IPS-18a (cell line): ENCODE measurements around the gene PHLDA2.

Source experiments
- H3K27ac ChIP-seq: one replicate; pipeline ENCODE4 v1.5.1; 2013; ENCODE audit warnings: low read length
- H3K27me3 ChIP-seq: one replicate; pipeline ENCODE4 v1.6.1; 2013; ENCODE audit warnings: mild to moderate bottlenecking, low read length; ENCODE audit not compliant: control insufficient read depth, insufficient read depth
- H3K36me3 ChIP-seq: one replicate; pipeline ENCODE4 v1.6.1; 2013; ENCODE audit warnings: low read depth, low read length; ENCODE audit not compliant: control insufficient read depth
- H3K4me1 ChIP-seq: one replicate; pipeline ENCODE4 v1.6.1; 2013; ENCODE audit warnings: low read depth, low read length; ENCODE audit not compliant: control insufficient read depth
- H3K4me3 ChIP-seq: one replicate; pipeline ENCODE4 v1.5.1; 2013; ENCODE audit warnings: low read length
- H3K9ac ChIP-seq: one replicate; pipeline ENCODE4 v1.6.1; 2013; ENCODE audit warnings: mild to moderate bottlenecking, low read length, moderate library complexity
- H3K9me3 ChIP-seq: one replicate; pipeline ENCODE4 v1.6.1; 2013; ENCODE audit warnings: low read depth, low read length; ENCODE audit not compliant: control insufficient read depth

Gene PHLDA2

GRCh38 chr11:2924821-2925675 is 4.2 kb downstream of the PHLDA2 start:
- Histone ChIP-seq H3K4me3 (no peak overlapping the region), H3K9me3 (no peaks in the 10 kb centered on the region), H3K27me3 (peaks cover 38% of the 10 kb centered on the region), H3K36me3 (no peaks in the 10 kb centered on the region), H3K27ac (no peak overlapping the region), H3K9ac (no peak overlapping the region), H3K4me1 (no peaks in the 10 kb centered on the region)

GRCh38 chr11:2924381-2924780 is 4.8 kb downstream of the PHLDA2 start:
- Histone ChIP-seq H3K27me3 (peaks cover 32% of the 10 kb centered on the region), H3K4me1 (no peaks in the 10 kb centered on the region), H3K27ac (no peak overlapping the region), H3K9ac (no peak overlapping the region), H3K9me3 (no peaks in the 10 kb centered on the region), H3K4me3 (no peak overlapping the region), H3K36me3 (no peaks in the 10 kb centered on the region)

GRCh38 chr11:2923446-2924375 is 5.5 kb downstream of the PHLDA2 start:
- H3K27ac ChIP-seq = no peak overlapping the region
- H3K4me1 ChIP-seq = no peaks in the 10 kb centered on the region
- no peak overlapping the region for H3K4me3 ChIP-seq
- H3K36me3 ChIP-seq = no peaks in the 10 kb centered on the region
- H3K9ac ChIP-seq = no peak overlapping the region
- H3K27me3 ChIP-seq = peaks cover 25% of the 10 kb centered on the region
- no peaks in the 10 kb centered on the region for H3K9me3 ChIP-seq

GRCh38 chr11:2922655-2923054 is 6.6 kb downstream of the PHLDA2 start:
- no peaks in the 10 kb centered on the region for H3K36me3 ChIP-seq
- H3K4me1 ChIP-seq = no peaks in the 10 kb centered on the region
- no peak overlapping the region for H3K27ac ChIP-seq
- no peak overlapping the region for H3K4me3 ChIP-seq
- no peaks in the 10 kb centered on the region for H3K9me3 ChIP-seq
- peaks cover 14% of the 10 kb centered on the region for H3K27me3 ChIP-seq
- H3K9ac ChIP-seq = no peak overlapping the region

- Histone ChIP-seq H3K9me3 (no peaks in the 10 kb centered on the region), H3K27ac (no peak overlapping the region), H3K4me1 (no peaks in the 10 kb centered on the region), H3K27me3 (peaks cover 7% of the 10 kb centered on the region), H3K9ac (no peak overlapping the region), H3K4me3 (no peak overlapping the region), H3K36me3 (no peaks in the 10 kb centered on the region)
These were observed 7.3 kb downstream of the PHLDA2 start for GRCh38 chr11:2921742-2922493.

GRCh38 chr11:2921261-2921660 is 8.0 kb downstream of the PHLDA2 start:
- no peak overlapping the region for H3K27ac ChIP-seq
- no peaks in the 10 kb centered on the region for H3K9me3 ChIP-seq
- H3K27me3 ChIP-seq = peaks cover under 1% of the 10 kb centered on the region
- no peak overlapping the region for H3K9ac ChIP-seq
- H3K36me3 ChIP-seq = no peaks in the 10 kb centered on the region
- no peaks in the 10 kb centered on the region for H3K4me1 ChIP-seq
- no peak overlapping the region for H3K4me3 ChIP-seq

- Histone ChIP-seq H3K9me3 (no peaks in the 10 kb centered on the region), H3K4me3 (no peak overlapping the region), H3K4me1 (no peaks in the 10 kb centered on the region), H3K27ac (no peak overlapping the region), H3K9ac (no peak overlapping the region), H3K36me3 (no peaks in the 10 kb centered on the region), H3K27me3 (no peaks in the 10 kb centered on the region)
These were observed 8.9 kb downstream of the PHLDA2 start for GRCh38 chr11:2920343-2920742.

- no peaks in the 10 kb centered on the region for H3K36me3 ChIP-seq
- no peak overlapping the region for H3K9ac ChIP-seq
- H3K4me1 ChIP-seq = no peaks in the 10 kb centered on the region
- no peaks in the 10 kb centered on the region for H3K9me3 ChIP-seq
- H3K27ac ChIP-seq = no peak overlapping the region
- no peaks in the 10 kb centered on the region for H3K27me3 ChIP-seq
- H3K4me3 ChIP-seq = no peak overlapping the region
These were observed 9.4 kb downstream of the PHLDA2 start for GRCh38 chr11:2919837-2920236.

GRCh38 chr11:2919188-2919587 is 10.0 kb downstream of the PHLDA2 start:
- no peak overlapping the region for H3K9ac ChIP-seq
- no peaks in the 10 kb centered on the region for H3K4me1 ChIP-seq
- no peak overlapping the region for H3K27ac ChIP-seq
- H3K36me3 ChIP-seq = no peaks in the 10 kb centered on the region
- H3K9me3 ChIP-seq = no peaks in the 10 kb centered on the region
- no peaks in the 10 kb centered on the region for H3K27me3 ChIP-seq
- H3K4me3 ChIP-seq = no peak overlapping the region

- Histone ChIP-seq H3K36me3 (no peaks in the 10 kb centered on the region), H3K4me1 (peaks cover 4% of the 10 kb centered on the region), H3K27ac (no peak overlapping the region), H3K9me3 (no peaks in the 10 kb centered on the region), H3K9ac (no peak overlapping the region), H3K27me3 (no peaks in the 10 kb centered on the region), H3K4me3 (no peak overlapping the region)
These were observed 11.3 kb downstream of the PHLDA2 start for GRCh38 chr11:2917842-2918490.
